Amniotic epithelial cell (primary cell): ENCODE results near the gene PPFIBP2.

Experiments used
- DNase-seq: peaks from one replicate; pipeline ENCODE4 v3.0.0-alpha.2; 2010; ENCODE audit warnings: low read depth

Gene PPFIBP2

DNA sequence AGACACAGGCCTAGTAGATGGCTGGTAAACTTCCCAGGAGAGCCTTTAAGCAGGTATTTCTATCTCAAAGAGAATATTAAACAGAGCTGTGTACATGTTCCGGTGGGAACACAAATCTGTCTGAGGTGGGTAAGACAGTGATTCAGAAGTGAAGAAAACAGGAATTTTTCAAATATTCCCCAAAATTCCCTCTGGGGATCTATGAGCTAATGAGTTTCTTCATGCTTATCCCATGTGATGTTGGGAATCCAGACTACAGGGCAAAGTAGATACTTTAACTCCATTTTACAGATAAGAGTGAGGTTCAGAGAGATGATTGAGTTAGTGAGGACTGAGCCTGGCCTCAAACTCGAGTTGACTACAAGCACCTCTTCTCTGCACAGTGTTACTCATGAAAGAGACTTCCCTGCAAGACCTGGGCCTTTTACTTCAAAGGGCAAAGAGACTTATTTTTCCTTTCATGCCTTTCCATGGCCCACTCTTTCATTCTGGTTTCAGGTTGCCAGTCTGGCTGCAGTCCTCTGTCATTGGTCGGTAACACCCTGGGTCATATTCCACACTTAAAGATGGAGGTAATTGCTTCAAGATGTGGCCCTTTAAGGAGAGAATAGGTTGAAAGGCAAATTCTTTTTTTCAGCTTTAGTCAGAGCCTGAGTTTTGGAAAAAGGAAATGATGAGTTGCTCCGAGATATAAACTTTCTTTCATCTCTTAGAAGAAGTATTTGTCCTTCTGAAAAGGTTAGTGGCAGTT is 89.4 kb downstream of the PPFIBP2 start:
- DNase-seq = no peak

DNA sequence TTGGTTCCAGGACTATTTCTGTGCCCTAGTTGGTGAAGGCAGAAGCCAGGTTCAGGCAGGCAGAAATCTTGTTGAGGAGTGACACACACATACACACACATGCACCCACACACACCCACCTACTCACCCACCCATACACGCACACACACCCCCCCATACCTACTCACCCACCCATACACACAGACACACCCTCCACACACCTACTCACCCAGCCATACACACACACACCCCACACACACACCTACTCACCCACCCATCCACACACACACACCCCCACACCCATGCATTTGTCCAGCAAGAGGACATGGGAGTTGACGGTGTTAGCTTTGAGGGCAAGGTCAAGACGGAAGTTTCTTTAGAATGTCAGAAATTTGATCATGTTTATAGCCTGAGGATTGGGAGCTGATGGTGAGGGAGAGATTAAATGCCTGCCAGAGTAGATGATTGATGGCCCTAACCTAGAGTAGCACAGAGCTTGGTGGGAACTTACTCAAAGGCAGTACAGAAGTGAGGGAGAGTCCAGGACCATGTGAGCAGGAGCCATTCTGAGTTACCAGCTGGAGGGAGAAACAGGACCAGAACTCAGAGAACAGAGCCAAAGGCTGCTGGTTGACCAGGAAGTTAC is 90.6 kb downstream of the PPFIBP2 start:
- peak; percentile 21 for DNase-seq

GRCh38 chr11:7605186-7605943 is 91.6 kb downstream of the PPFIBP2 start:
- peak; percentile 85 for DNase-seq

- no peak for DNase-seq
Measured at GRCh38 chr11:7606496-7606895, 92.7 kb downstream of the PPFIBP2 start.

DNA sequence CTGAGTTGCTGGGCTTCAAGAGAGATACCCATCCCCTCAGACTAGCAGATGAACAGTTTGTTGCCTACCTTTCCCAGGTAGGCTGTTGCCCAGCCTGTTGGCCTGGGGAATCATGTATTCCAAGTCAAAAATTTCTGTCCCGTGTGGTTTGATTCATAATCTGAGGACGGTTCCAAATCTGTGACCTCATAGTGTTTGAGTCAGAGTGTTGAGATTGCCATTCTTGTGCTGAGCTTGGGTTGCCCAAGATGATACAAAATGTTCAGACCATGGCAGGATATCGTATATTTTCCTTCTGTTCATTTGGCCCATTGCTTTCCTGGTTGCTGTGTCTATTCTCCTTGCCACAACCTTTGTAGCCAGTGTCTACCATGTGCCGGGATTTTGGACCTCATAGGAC is 95.2 kb downstream of the PPFIBP2 start:
- peak; percentile 31 for DNase-seq

- no peak for DNase-seq
Measured at GRCh38 chr11:7609521-7609920, 95.7 kb downstream of the PPFIBP2 start.

DNA sequence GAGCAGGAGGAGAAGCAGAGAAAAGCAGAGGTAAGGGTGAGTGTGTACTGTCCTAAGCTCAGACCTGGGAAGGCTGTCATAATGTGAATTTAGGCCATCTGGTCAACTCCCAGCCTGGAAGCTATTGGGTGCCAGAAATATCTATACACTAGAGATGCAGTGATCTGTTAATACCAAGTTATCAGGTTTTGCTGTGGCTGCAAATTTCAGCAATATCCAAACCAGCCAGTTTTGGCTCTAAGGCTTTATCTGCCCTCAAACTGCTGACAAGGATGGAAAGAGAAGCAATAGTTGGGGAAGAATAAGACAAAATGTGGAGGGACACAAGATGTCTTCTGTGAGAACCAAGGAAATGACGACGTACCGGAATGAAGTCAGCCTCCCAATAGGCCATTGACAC is 96.6 kb downstream of the PPFIBP2 start:
- no peak for DNase-seq

- no peak for DNase-seq
Measured at GRCh38 chr11:7611411-7611810, 97.6 kb downstream of the PPFIBP2 start.

- no peak for DNase-seq
Measured at GRCh38 chr11:7612056-7612660, 98.4 kb downstream of the PPFIBP2 start.

DNA sequence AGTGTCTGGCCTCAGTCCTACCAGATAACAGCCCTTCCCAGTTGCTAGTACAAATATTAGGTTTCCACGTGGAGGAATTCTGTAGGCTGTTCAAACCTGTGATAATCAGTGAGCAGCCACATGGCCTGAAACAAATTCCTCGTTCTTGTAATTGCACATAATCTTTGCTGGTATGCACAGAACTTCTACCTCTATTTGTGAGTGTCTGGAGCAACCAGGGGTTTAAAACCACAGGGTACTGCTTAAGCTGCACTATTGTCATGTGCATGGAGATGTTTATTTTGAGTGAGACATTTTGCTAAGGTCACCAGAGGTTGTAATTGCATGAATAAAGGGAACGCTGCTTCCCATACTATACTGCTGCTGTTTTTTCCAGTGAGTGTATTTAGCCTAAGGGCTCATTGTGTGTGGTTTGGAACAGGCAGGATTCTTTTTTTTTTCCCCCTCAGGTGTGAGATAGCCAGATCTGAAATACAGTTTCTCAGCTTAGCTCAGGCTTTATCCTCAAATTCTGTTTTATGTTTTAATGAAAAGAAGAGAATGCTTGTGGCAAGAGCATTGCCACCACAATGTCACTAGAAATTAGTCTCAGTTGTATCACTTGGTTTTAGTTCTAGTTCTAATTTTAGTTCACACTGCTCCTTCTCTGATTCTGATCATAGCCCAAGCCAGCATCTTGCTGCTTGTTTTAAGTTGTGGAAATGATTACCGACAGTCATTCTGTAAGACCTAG is 99.0 kb downstream of the PPFIBP2 start:
- DNase-seq = peak; percentile 60

DNA sequence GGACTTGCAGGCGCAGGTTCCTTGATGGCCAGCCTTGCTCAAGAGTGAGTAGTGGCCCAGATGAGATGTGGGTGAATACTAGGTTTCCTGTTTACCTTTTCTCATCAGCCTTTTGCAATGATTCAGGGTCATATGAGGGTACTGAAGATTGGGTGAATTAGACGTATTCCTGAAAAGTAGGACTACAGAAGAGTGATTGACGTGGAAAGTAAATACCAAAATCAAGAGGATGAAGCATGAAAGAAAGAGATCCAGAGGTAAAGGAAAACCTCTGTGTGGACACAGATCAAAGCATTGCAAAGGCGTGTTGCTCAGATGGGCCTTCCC is 99.6 kb downstream of the PPFIBP2 start:
- DNase-seq = no peak

- DNase-seq = no peak
Measured at GRCh38 chr11:7614656-7615055, 100.9 kb downstream of the PPFIBP2 start.

DNA sequence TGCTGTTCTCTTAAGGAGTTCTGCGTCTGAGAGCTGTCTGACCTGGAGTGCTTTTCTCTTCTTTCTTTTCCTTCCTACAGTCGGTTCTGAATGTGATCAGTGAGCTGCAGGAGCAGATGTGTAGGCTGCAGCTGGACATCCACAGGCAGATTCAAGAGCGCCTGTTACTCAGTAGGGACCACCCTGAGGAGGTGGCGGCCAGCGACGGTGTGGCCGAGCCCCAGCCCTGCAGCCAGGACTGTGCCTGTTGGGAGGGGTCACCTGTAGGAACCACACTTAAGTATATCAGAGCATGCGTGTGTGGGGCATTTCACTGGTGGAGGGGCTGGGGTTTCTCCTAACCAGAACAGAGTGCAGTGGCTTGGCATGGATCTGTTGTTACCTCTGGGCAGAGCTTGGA is 103.2 kb downstream of the PPFIBP2 start:
- DNase-seq = no peak

DNA sequence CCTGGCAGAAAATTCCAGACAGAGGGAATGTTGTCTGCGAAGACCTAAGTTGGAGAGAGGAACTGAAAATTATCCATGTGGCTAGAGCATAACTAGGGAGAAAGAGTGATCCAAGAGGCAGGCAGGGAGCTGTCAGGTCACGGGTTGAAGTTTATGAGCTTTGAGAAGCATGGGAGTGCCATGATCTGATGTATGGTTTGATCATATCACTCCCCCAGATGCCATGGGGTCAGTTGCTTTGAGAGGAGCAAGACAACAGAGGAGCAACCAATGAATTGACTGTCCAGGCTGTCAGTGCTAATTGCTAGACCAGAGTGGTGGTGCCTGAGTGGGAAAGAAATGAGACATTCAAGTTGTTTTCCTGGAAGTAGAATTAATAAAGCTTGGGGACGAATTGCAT is 105.5 kb downstream of the PPFIBP2 start:
- no peak for DNase-seq

GRCh38 chr11:7621090-7621489 is 107.3 kb downstream of the PPFIBP2 start:
- no peak for DNase-seq

- no peak for DNase-seq
Measured at GRCh38 chr11:7621554-7621953, 107.8 kb downstream of the PPFIBP2 start.

GRCh38 chr11:7622721-7623120 is 108.9 kb downstream of the PPFIBP2 start:
- DNase-seq = no peak

DNA sequence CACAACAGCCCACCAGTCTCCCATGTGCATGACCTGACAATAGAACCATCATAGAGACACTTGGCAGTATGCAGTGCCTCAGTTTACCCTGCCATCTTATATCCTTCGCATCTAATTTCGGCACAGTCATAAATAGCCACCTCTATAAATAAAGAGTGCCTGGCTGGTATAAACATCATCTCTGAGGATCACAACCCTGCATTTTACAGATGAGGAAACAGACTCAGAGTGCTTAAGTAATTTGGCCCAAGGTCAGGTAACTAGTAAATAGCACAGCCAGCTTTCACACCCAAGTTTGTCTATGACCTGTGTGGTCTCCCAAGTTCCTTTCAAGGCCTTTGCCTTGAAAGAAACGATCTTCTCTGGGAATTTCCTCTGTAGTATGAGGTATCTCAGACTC is 114.9 kb downstream of the PPFIBP2 start:
- DNase-seq = no peak

- no peak for DNase-seq
Measured at GRCh38 chr11:7630002-7630401, 116.2 kb downstream of the PPFIBP2 start.

DNA sequence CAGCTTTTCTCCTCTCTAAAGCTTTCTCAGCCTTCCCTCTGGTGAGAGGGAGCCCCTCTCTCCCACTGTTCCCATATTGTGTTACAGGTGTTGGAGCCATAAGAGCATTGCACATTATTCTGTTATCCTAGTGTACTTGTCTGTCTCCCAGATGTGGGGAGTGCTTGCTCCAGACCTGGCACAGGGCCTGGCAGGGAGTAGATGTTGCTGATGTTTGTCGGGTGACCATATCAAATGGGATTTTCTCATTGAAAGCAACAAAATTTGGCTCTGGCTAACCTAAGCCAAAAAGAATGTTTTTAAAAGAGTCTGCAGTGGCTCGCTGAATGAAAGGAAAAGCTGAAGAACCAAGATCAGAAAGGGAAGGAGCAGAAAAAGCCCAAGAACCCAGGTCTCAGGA is 118.4 kb downstream of the PPFIBP2 start:
- DNase-seq = no peak

- DNase-seq = no peak
Measured at GRCh38 chr11:7635137-7635536, 121.3 kb downstream of the PPFIBP2 start.

DNA sequence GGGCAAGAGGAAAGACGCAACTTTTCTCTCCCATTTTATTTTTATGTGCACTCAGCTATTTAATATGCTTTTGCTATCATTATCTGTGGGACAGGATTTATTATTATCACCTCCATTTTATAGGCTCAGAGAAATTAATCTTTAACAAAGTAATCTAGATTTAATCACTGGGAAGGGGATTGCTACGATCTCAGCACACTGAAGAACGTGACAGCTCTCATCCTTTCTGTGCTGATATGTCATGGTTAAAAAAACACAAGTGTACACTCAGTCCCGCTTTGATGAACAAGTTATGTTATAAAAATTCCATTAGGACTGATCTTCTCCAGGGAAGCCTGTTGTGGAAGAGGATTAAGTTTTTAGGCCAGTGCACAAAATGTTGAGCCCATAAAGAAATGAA is 121.9 kb downstream of the PPFIBP2 start:
- DNase-seq = no peak
